Endothelial cell of umbilical vein (primary cell): ENCODE measurements around the gene PTPRF. TPM values are rescaled to one million over a fixed set of nuclear protein-coding genes. Genes with fewer than 3 reads are reported as not detected.

Source experiments
- BruUV-seq: library from RNA; stranded (reverse); fragments of 400-500 nt; replicated peaks from 2 replicates; lab custom pipeline; 2021; lab: Mats Ljungman, UMichigan
- CTCF ChIA-PET: fragments of 300-600, 350-600 bp; sonication (Branson Sonifier 250); formaldehyde crosslinking; loops from one replicate; lab custom pipeline; 2021; ENCODE audit warnings: antibody characterized with exemption, inconsistent platforms; lab: Charles Lee
- POLR2A ChIA-PET: fragments of 300-600, 350-600 bp; sonication (Branson Sonifier 250); formaldehyde crosslinking; loops from one replicate; lab custom pipeline; 2021; ENCODE audit warnings: antibody characterized with exemption, inconsistent platforms; lab: Charles Lee
- DNase-seq: peaks from one replicate; pipeline ENCODE4 v3.0.0-alpha.2; 2011; ENCODE audit warnings: low read depth, low spot score
- FAIRE-seq: peaks from 2 replicates; lab custom pipeline; 2011; peaks lifted over from hg19 to GRCh38; lab: Jason Lieb, UNC
- H2AFZ ChIP-seq: 2 replicates; pipeline ENCODE4 v1.6.0; 2012; ENCODE audit warnings: low read depth, low read length, control low read depth, inconsistent platforms
- H3K27ac ChIP-seq: 2 replicates; pipeline ENCODE4 v1.5.1; 2011; ENCODE audit warnings: low read depth, mild to moderate bottlenecking, control low read depth, low read length, moderate library complexity; ENCODE audit not compliant: insufficient read depth
- H3K27me3 ChIP-seq, 2 experiments: 2 replicates each; pipeline versions ENCODE4 v1.6.0 to v1.6.1; 2011; ENCODE audit warnings: low read length in 2 of 2, mixed read lengths in 1 of 2; ENCODE audit not compliant: control insufficient read depth in 2 of 2, insufficient read depth in 2 of 2
- H3K36me3 ChIP-seq, 2 experiments: 2 replicates in 1 of 2; 3 replicates in 1 of 2; pipeline ENCODE4 v1.5.1; 2011; ENCODE audit warnings: low read length in 2 of 2, mild to moderate bottlenecking in 1 of 2, moderate library complexity in 1 of 2; ENCODE audit not compliant: control insufficient read depth in 2 of 2, insufficient read depth in 2 of 2; ENCODE audit errors: extremely low read depth in 1 of 2
- H3K4me1 ChIP-seq: 3 replicates; pipeline ENCODE4 v1.5.1; 2011; ENCODE audit warnings: mild to moderate bottlenecking, low read length; ENCODE audit not compliant: control insufficient read depth, insufficient read depth; ENCODE audit errors: extremely low read depth
- H3K4me2 ChIP-seq: 2 replicates; pipeline ENCODE4 v1.6.1; 2011; ENCODE audit warnings: low read length, control low read depth, mixed read lengths; ENCODE audit not compliant: insufficient read depth
- H3K4me3 ChIP-seq, 3 experiments: fragments of 200-600 bp in 1 of 3; sonication (generic), shearing (Covaris generic) in 1 of 3; replicated peaks in 1 of 3; 2 replicates each; pipeline ENCODE4 v1.5.1; 2011 to 2016; ENCODE audit warnings: control low read depth in 3 of 3, low read length in 3 of 3, mild to moderate bottlenecking in 2 of 3, inconsistent platforms in 1 of 3, low read depth in 1 of 3, moderate library complexity in 1 of 3; ENCODE audit not compliant: insufficient read depth in 1 of 3
- H3K79me2 ChIP-seq: 2 replicates; pipeline ENCODE4 v1.6.0; 2012; ENCODE audit warnings: low read length, inconsistent platforms; ENCODE audit not compliant: control insufficient read depth, insufficient read depth
- H3K9ac ChIP-seq: replicated peaks from 2 replicates; pipeline ENCODE3; 2011; ENCODE audit warnings: low read length, control low read depth; ENCODE audit not compliant: insufficient read depth; ENCODE audit errors: extremely low read depth
- H3K9me1 ChIP-seq: replicated peaks from 3 replicates; pipeline ENCODE4 v1.6.0; 2011; ENCODE audit warnings: mild to moderate bottlenecking, low read length; ENCODE audit not compliant: control insufficient read depth, insufficient read depth; ENCODE audit errors: extremely low read depth
- H3K9me3 ChIP-seq: replicated peaks from 2 replicates; pipeline ENCODE4 v1.5.1; 2012; ENCODE audit warnings: low read length, inconsistent platforms; ENCODE audit not compliant: control insufficient read depth, insufficient read depth
- H4K20me1 ChIP-seq: replicated peaks from 2 replicates; pipeline ENCODE3; 2011; ENCODE audit warnings: mild to moderate bottlenecking, low read length; ENCODE audit not compliant: control insufficient read depth, insufficient read depth; ENCODE audit errors: extremely low read depth
- EZH2 ChIP-seq: IDR thresholded peaks from 2 replicates; pipeline ENCODE4 v1.6.1; 2012; ENCODE audit warnings: borderline replicate concordance, low read depth, mild to moderate bottlenecking, moderate library complexity, low read length, inconsistent platforms; ENCODE audit not compliant: severe bottlenecking
- FOS ChIP-seq: IDR thresholded peaks from 2 replicates; pipeline ENCODE4 v1.6.1; 2011; ENCODE audit warnings: mild to moderate bottlenecking, low read length, moderate library complexity, borderline replicate concordance; ENCODE audit not compliant: insufficient read depth
- GATA2 ChIP-seq: IDR thresholded peaks from 2 replicates; pipeline ENCODE4 v1.7.0; 2011; ENCODE audit warnings: low read depth, mild to moderate bottlenecking, moderate library complexity, mixed read lengths, low read length; ENCODE audit not compliant: insufficient read length, insufficient read depth
- JUN ChIP-seq: IDR thresholded peaks from 2 replicates; pipeline ENCODE4 v1.6.1; 2011; ENCODE audit warnings: borderline replicate concordance, low read depth; ENCODE audit not compliant: insufficient read length, insufficient read depth
- MAX ChIP-seq: IDR thresholded peaks from 2 replicates; pipeline ENCODE4 v1.6.1; 2011; ENCODE audit not compliant: insufficient read depth, insufficient read length
- MYC ChIP-seq: IDR thresholded peaks from one replicate; pipeline ENCODE4 v1.6.1; 2011; ENCODE audit warnings: mild to moderate bottlenecking, low read depth, low read length
- POLR2A ChIP-seq: IDR thresholded peaks from 2 replicates; pipeline ENCODE4 v1.6.1; 2012; ENCODE audit warnings: low read depth, mild to moderate bottlenecking, control low read depth, low read length
- POLR2AphosphoS5 ChIP-seq: IDR thresholded peaks from 2 replicates; pipeline ENCODE4 v1.6.1; 2012; ENCODE audit warnings: low read depth, mild to moderate bottlenecking, control low read depth, low read length, moderate library complexity; ENCODE audit not compliant: insufficient read depth
- dilution Hi-C: fragments of 300-500 bp; cut with MboI; formaldehyde crosslinking; loops from one replicate; pipeline ENCODE4 v1.15.0; 2019; ENCODE audit warnings: low sequenced_read_pairs; ENCODE audit not compliant: extremely low pct_ligation_motif_present
- intact Hi-C: fragments of 100-400 bp; cut with micrococcal nuclease; formaldehyde crosslinking; loops from one replicate; pipeline ENCODE4 v1.10.0; 2022
- polyA plus RNA-seq, 4 experiments: library from polyadenylated mRNA; depleted of rRNA in 3 of 4; stranded (reverse) in 3 of 4; unstranded in 1 of 4; fragments of >200 nt; gene quantifications; 2 replicates each; pipeline versions ENCODE4 v1.2.1 to v1.2.3, GENCODE V29; 2011 to 2012; ENCODE audit warnings: missing spikeins in 1 of 4
- total RNA-seq: library from RNA; stranded (reverse); gene quantifications from 2 replicates; pipeline ENCODE4 v1.2.3, GENCODE V29; 2021
- TF ChIP-seq, protein P1 (sequence below), 2 donors: IDR thresholded peaks; 1 replicate in 1 of 2; 2 replicates in 1 of 2; pipeline ENCODE4 v1.5.1; 2011; ENCODE audit warnings: low read length in 2 of 2, mild to moderate bottlenecking in 2 of 2, moderate library complexity in 2 of 2, control low read depth in 1 of 2, inconsistent platforms in 1 of 2, low read depth in 1 of 2; ENCODE audit not compliant: insufficient read depth in 1 of 2; ENCODE audit errors: extremely low read depth in 1 of 2

Gene PTPRF
- total and polyA plus RNA-seq, 2 donors (not counting 3 experiments of a cell fraction or from before 2014, with no cell fraction given), result 217 to 338 TPM

DNA sequence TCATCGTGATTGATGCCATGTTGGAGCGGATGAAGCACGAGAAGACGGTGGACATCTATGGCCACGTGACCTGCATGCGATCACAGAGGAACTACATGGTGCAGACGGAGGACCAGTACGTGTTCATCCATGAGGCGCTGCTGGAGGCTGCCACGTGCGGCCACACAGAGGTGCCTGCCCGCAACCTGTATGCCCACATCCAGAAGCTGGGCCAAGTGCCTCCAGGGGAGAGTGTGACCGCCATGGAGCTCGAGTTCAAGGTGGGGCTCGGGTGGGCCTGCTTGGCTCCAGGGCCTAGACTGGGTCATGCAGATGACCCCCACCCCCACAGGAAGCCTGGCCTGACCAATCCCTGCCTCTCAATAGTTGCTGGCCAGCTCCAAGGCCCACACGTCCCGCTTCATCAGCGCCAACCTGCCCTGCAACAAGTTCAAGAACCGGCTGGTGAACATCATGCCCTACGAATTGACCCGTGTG, 88.7 kb downstream of the PTPRF start:
- no peak overlapping the region for H2AFZ ChIP-seq
- DNase-seq (no peak), FAIRE-seq (no peak)
- ChIA-PET CTCF (no interaction called here), POLR2A (interaction anchor here (0.6 kb wide), 1 partner anchor 1013 kb away, joined by 3 read pairs; no protein-coding TSS in a partner anchor)
- no peaks in the 10 kb centered on the region for H3K4me1 ChIP-seq
- intact Hi-C loops, result no loop called here
- peaks cover 18 to 75% of the 10 kb centered on the region in 2 experiments for H3K36me3 ChIP-seq
- dilution Hi-C loops, result no loop called here
- H3K4me2 ChIP-seq, result no peak overlapping the region
- H3K79me2 ChIP-seq, result no peaks in the 10 kb centered on the region
- H3K9me1 ChIP-seq, result no peaks in the 10 kb centered on the region
- H3K27ac ChIP-seq, result no peak overlapping the region
- H4K20me1 ChIP-seq, result no peaks in the 10 kb centered on the region
- H3K27me3 ChIP-seq, result no peaks in the 10 kb centered on the region
- H3K9me3 ChIP-seq, result no peaks in the 10 kb centered on the region
- H3K9ac ChIP-seq, result no peak overlapping the region
- no peak for TF ChIP-seq JUN
- no peak for TF ChIP-seq EZH2
- no peak for TF ChIP-seq POLR2A
- TF ChIP-seq MAX, result no peak
- TF ChIP-seq GATA2, result no peak
- no peak for TF ChIP-seq FOS
- TF ChIP-seq MYC, result no peak
- TF ChIP-seq POLR2AphosphoS5, result no peak
- TF ChIP-seq, protein P1, sequence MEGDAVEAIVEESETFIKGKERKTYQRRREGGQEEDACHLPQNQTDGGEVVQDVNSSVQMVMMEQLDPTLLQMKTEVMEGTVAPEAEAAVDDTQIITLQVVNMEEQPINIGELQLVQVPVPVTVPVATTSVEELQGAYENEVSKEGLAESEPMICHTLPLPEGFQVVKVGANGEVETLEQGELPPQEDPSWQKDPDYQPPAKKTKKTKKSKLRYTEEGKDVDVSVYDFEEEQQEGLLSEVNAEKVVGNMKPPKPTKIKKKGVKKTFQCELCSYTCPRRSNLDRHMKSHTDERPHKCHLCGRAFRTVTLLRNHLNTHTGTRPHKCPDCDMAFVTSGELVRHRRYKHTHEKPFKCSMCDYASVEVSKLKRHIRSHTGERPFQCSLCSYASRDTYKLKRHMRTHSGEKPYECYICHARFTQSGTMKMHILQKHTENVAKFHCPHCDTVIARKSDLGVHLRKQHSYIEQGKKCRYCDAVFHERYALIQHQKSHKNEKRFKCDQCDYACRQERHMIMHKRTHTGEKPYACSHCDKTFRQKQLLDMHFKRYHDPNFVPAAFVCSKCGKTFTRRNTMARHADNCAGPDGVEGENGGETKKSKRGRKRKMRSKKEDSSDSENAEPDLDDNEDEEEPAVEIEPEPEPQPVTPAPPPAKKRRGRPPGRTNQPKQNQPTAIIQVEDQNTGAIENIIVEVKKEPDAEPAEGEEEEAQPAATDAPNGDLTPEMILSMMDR (IDR thresholded peaks at IDR 0.05; ENCODE audit: extremely low read depth in 1 of 2, insufficient read depth in 1 of 2, low read depth in 1 of 2, low read length in 2 of 2), result no peak
- no peak overlapping the region for H3K4me3 ChIP-seq
- BruUV-seq, result TSS peak; percentile 18
